GM10248 (cell line): ENCODE measurements around the gene HMOX1.
"Not testable (repeated sequence)": the region's sequence is repeated elsewhere in the genome, so short reads cannot be mapped to it uniquely, and the experiment has no call there.

Experiments used
- CTCF ChIA-PET: fragments of 300-600 bp; sonication (Branson Sonifier 250); formaldehyde crosslinking; extraction: SDS; loops from one replicate; lab custom pipeline; 2021; ENCODE audit warnings: antibody characterized with exemption; lab: Yijun Ruan, JAX
- POLR2A ChIA-PET: fragments of 350-650 bp; sonication (Branson Sonifier 250); formaldehyde crosslinking; extraction: SDS; loops from one replicate; lab custom pipeline; 2020; ENCODE audit warnings: antibody characterized with exemption; lab: Yijun Ruan, JAX
- DNase-seq: peaks from one replicate; pipeline ENCODE4 v3.0.0; 2012; ENCODE audit errors: extremely low spot score
- TF ChIP-seq, protein P1 (sequence below): IDR thresholded peaks from 2 replicates; pipeline ENCODE4 v1.5.1; 2012; ENCODE audit warnings: mild to moderate bottlenecking, low read depth; ENCODE audit errors: extremely low read depth, missing control alignments, control extremely low read depth

HMOX1 gene

GRCh38 chr22:35437049-35437448, 56.2 kb downstream of the HMOX1 start:
- ChIA-PET POLR2A (no interaction called here), CTCF (no interaction called here)
- DNase-seq: no peak
- TF ChIP-seq, protein P1, sequence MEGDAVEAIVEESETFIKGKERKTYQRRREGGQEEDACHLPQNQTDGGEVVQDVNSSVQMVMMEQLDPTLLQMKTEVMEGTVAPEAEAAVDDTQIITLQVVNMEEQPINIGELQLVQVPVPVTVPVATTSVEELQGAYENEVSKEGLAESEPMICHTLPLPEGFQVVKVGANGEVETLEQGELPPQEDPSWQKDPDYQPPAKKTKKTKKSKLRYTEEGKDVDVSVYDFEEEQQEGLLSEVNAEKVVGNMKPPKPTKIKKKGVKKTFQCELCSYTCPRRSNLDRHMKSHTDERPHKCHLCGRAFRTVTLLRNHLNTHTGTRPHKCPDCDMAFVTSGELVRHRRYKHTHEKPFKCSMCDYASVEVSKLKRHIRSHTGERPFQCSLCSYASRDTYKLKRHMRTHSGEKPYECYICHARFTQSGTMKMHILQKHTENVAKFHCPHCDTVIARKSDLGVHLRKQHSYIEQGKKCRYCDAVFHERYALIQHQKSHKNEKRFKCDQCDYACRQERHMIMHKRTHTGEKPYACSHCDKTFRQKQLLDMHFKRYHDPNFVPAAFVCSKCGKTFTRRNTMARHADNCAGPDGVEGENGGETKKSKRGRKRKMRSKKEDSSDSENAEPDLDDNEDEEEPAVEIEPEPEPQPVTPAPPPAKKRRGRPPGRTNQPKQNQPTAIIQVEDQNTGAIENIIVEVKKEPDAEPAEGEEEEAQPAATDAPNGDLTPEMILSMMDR: no peak

DNA sequence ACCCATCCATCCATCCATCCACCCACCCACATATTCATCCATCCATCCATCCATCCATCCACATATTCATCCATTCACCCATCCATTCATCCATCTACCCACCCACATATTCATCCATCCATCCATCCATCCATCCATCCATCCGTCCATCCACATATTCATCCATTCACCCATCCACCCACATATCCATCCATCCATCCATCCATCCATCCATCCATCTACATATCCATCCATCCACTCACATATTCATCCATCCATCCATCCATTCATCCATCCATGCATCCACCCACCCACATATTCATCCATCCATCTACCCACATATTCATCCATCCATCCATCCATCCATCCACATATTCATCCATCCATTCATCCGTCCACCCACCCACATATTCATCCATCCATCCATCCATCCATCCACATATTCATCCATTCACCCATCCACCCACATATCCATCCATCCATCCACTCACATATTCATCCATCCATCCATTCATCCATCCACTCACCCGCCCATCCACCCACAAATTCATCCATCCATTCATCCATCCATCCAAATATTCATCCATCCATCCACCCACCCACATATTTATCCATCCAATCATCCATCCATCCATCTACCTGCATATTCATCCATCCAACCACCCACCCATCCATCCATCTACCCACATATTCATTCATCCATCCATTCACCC, 57.9 kb downstream of the HMOX1 start:
- CTCF ChIA-PET, DNase-seq, POLR2A ChIA-PET: not testable (repeated sequence)

DNA sequence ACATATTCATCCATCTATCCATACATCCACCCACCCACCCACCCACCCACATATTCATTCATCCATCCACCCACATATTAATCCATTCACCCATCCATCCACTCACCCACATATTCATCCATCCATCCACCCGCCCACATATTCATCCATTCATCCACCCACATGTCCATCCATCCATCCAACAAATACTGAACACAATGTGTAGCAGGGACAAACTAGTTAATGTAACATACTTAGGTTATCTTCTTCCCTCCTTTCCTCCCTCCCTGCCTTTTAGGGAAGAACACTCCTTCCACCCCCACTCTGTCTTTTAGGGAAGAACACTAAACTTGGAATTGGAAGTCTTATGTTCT, 58.4 kb downstream of the HMOX1 start:
- TF ChIP-seq, protein P1: no peak
- CTCF ChIA-PET: no interaction called here
- no peak for DNase-seq
- POLR2A ChIA-PET: no interaction called here

DNA sequence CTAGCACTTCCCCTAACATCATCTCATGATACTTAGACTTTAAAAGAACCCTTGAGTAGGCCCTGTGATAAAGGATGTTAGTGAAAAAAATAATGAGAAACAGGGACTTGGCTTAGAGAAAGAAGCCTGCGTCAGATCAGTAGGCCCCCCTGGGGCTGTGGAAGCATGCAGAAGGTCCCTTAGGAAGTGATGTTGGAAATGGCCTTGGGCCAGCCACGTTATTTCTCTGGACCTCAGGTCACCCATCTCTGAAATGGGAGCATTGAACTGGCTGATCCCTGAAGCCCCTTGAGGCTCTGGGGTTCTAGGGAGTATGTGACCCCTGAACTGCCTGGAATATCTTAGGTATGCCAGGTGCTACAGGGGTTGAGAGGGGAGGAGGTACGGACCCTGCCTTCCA, 59.2 kb downstream of the HMOX1 start:
- DNase-seq: no peak
- TF ChIP-seq, protein P1: no peak
- CTCF ChIA-PET: no interaction called here
- POLR2A ChIA-PET: no interaction called here

GRCh38 chr22:35441489-35442100, 60.7 kb downstream of the HMOX1 start:
- CTCF ChIA-PET: interaction anchor here (1.0 kb wide), 1 partner anchor 9 kb away, joined by 3 read pairs; no protein-coding TSS in a partner anchor
- TF ChIP-seq, protein P1: no peak
- POLR2A ChIA-PET: no interaction called here
- DNase-seq: no peak

GRCh38 chr22:35442471-35442870, 61.6 kb downstream of the HMOX1 start:
- ChIA-PET CTCF (no interaction called here), POLR2A (no interaction called here)
- TF ChIP-seq, protein P1: no peak
- DNase-seq: no peak

DNA sequence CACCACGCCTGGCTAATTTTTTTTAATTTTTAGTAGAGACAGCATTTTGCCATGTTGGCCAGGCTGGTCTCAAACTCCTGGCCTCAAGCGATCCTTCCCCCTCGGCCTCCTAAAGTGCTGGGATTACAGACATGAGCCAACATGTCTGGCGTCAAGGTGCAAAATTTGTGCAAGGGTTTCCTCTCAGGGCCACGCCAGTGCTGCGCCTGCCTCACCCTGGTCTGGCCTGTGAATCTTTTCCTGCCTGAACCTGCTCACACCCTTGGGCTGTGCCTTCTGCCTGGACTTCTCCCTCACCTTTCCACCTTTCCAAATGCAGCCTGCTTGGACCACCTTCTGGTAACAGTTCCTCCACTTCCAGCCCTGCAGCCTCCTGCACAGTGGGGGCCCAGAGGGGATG, 62.4 kb downstream of the HMOX1 start:
- ChIA-PET CTCF (no interaction called here), POLR2A (no interaction called here)

More for the DNA sequence above, 62.4 kb downstream of the HMOX1 start:
- TF ChIP-seq, protein P1: no peak
- DNase-seq: no peak
